Smooth muscle cell (in vitro differentiated cells): ENCODE measurements around the gene SPACA7. TPM values are rescaled to one million over a fixed set of nuclear protein-coding genes. Genes with fewer than 3 reads are reported as not detected.

Source experiments
- DNase-seq: peaks from one replicate; lab custom pipeline; 2025; ENCODE audit not compliant: unreplicated experiment; lab: John Stamatoyannopoulos, UW
- H2AFZ ChIP-seq: fragments of 200-600 bp; sonication (generic); 2 replicates; pipeline ENCODE4 v1.6.0; 2016; ENCODE audit warnings: antibody characterized with exemption, low read depth, mild to moderate bottlenecking
- H3F3A ChIP-seq: fragments of 200-600 bp; sonication (generic); 2 replicates; pipeline ENCODE4 v1.6.0; 2017; ENCODE audit warnings: antibody characterized with exemption, low read depth
- H3K27ac ChIP-seq: fragments of 200-600 bp; sonication (generic); 2 replicates; pipeline ENCODE4 v1.5.1; 2016; ENCODE audit warnings: low read depth, mild to moderate bottlenecking
- H3K27me3 ChIP-seq: fragments of 200-600 bp; sonication (generic); 2 replicates; pipeline ENCODE4 v1.6.1; 2016; ENCODE audit warnings: low read depth, mild to moderate bottlenecking
- H3K36me3 ChIP-seq: fragments of 200-600 bp; sonication (generic); 2 replicates; pipeline ENCODE4 v1.5.1; 2016; ENCODE audit warnings: low read depth
- H3K4me1 ChIP-seq: fragments of 200-600 bp; sonication (generic); 2 replicates; pipeline ENCODE4 v1.5.1; 2016; ENCODE audit warnings: low read depth
- H3K4me2 ChIP-seq: fragments of 200-600 bp; sonication (generic); 2 replicates; pipeline ENCODE4 v1.6.0; 2016; ENCODE audit warnings: mild to moderate bottlenecking
- H3K4me3 ChIP-seq: fragments of 200-600 bp; sonication (generic); 2 replicates; pipeline ENCODE4 v1.5.1; 2016; ENCODE audit warnings: mild to moderate bottlenecking
- H3K79me2 ChIP-seq: fragments of 200-600 bp; sonication (generic); 2 replicates; pipeline ENCODE4 v1.6.0; 2016; ENCODE audit warnings: low read depth, mild to moderate bottlenecking
- H3K9ac ChIP-seq: fragments of 200-600 bp; sonication (generic); 2 replicates; pipeline ENCODE4 v1.6.0; 2016; ENCODE audit warnings: low read depth
- H3K9me3 ChIP-seq: fragments of 200-600 bp; sonication (generic); replicated peaks from 2 replicates; pipeline ENCODE4 v1.5.1; 2016; ENCODE audit warnings: low read depth
- H4K20me1 ChIP-seq: fragments of 200-600 bp; sonication (generic); 2 replicates; pipeline ENCODE4 v1.6.0; 2016; ENCODE audit warnings: low read depth
- CTCF ChIP-seq: fragments of 200-600 bp; sonication (generic); IDR thresholded peaks from 2 replicates; pipeline ENCODE4 v1.5.1; 2017; ENCODE audit warnings: borderline replicate concordance, mild to moderate bottlenecking, antibody characterized with exemption; ENCODE audit not compliant: insufficient read depth, poor library complexity, severe bottlenecking
- WGBS: methylation state at CpG from one replicate; pipeline ENCODE4 v1.1.7; 2016; ENCODE audit warnings: low lambda C conversion rate; 5-methylcytosine and 5-hydroxymethylcytosine counted together
- polyA plus RNA-seq: library from polyadenylated mRNA; unstranded; fragments of >200 nt; fragmentation: Nextera tagmentation; extraction: Ambion mirVana; gene quantifications from 2 replicates; pipeline ENCODE4 v1.2.1, GENCODE V29; 2016
- total RNA-seq: library from RNA; depleted of rRNA; stranded (reverse); fragments of >200 nt; gene quantifications from 2 replicates; pipeline ENCODE4 v1.2.3, GENCODE V29; 2014

The SPACA7 gene
- total and polyA plus RNA-seq, 2 experiments from 2014 or later, result not detected

GRCh38 chr13:112346173-112346898 lies 29.8 kb upstream of the SPACA7 start:
- Histone ChIP-seq H3K4me2 (no peak overlapping the region), H3F3A (no peaks in the 10 kb centered on the region), H3K79me2 (no peaks in the 10 kb centered on the region), H3K4me1 (peaks cover 3% of the 10 kb centered on the region), H3K27ac (no peak overlapping the region), H3K9ac (no peak overlapping the region), H4K20me1 (no peaks in the 10 kb centered on the region), H3K9me3 (no peaks in the 10 kb centered on the region), H3K27me3 (peaks cover 43% of the 10 kb centered on the region), H2AFZ (no peak overlapping the region), H3K36me3 (no peaks in the 10 kb centered on the region), H3K4me3 (no peak overlapping the region)
- no peak for TF ChIP-seq CTCF
- WGBS, result 35% methylated on average over 22 of the region's 22 CpGs
- DNase-seq, result no peak

- H3K27ac ChIP-seq, result no peak overlapping the region
- peaks cover 8% of the 10 kb centered on the region for H3K4me1 ChIP-seq
- 36% methylated on average over 9 of the region's 9 CpGs for WGBS
- H4K20me1 ChIP-seq, result no peaks in the 10 kb centered on the region
- no peaks in the 10 kb centered on the region for H3K36me3 ChIP-seq
- no peak for TF ChIP-seq CTCF
- H2AFZ ChIP-seq, result no peak overlapping the region
- H3K4me3 ChIP-seq, result no peak overlapping the region
- H3K4me2 ChIP-seq, result no peak overlapping the region
- H3K9ac ChIP-seq, result no peak overlapping the region
- peaks cover 43% of the 10 kb centered on the region for H3K27me3 ChIP-seq
- no peaks in the 10 kb centered on the region for H3F3A ChIP-seq
- no peaks in the 10 kb centered on the region for H3K9me3 ChIP-seq
- H3K79me2 ChIP-seq, result no peaks in the 10 kb centered on the region
- no peak for DNase-seq
Measured at GRCh38 chr13:112346899-112347229, 29.3 kb upstream of the SPACA7 start.

GRCh38 chr13:112347986-112348385 lies 28.2 kb upstream of the SPACA7 start:
- 73% methylated on average over 10 of the region's 10 CpGs for WGBS
- no peaks in the 10 kb centered on the region for H3K36me3 ChIP-seq
- DNase-seq, result no peak
- H3K4me1 ChIP-seq, result peaks cover 11% of the 10 kb centered on the region
- H3K4me2 ChIP-seq, result no peak overlapping the region
- no peak overlapping the region for H2AFZ ChIP-seq
- H3K4me3 ChIP-seq, result no peak overlapping the region
- no peak overlapping the region for H3K9ac ChIP-seq
- H3F3A ChIP-seq, result no peaks in the 10 kb centered on the region
- no peaks in the 10 kb centered on the region for H3K9me3 ChIP-seq
- H3K27me3 ChIP-seq, result peaks cover 39% of the 10 kb centered on the region
- H3K27ac ChIP-seq, result no peak overlapping the region
- TF ChIP-seq CTCF, result no peak
- H3K79me2 ChIP-seq, result no peaks in the 10 kb centered on the region
- H4K20me1 ChIP-seq, result no peaks in the 10 kb centered on the region
